H9 (cell line): ENCODE results near the gene CAMTA1. TPM values are rescaled to one million over a fixed set of nuclear protein-coding genes. Genes with fewer than 3 reads are reported as not detected.

Experiments
- DNase-seq: peaks from one replicate; pipeline ENCODE4 v3.0.0-alpha.2; 2017
- H2AFZ ChIP-seq: one replicate; pipeline ENCODE4 v1.6.1; 2013; ENCODE audit warnings: mild to moderate bottlenecking, low read length, control low read depth, moderate library complexity
- H2AK5ac ChIP-seq: 2 replicates; pipeline ENCODE4 v1.6.1; 2013; ENCODE audit warnings: low read length, control low read depth, mixed read lengths; ENCODE audit not compliant: insufficient read length
- H2BK120ac ChIP-seq: one replicate; pipeline ENCODE4 v1.6.1; 2013; ENCODE audit warnings: low read depth, mild to moderate bottlenecking, low read length, control low read depth, inconsistent platforms; ENCODE audit not compliant: poor library complexity, severe bottlenecking
- H2BK12ac ChIP-seq: 2 replicates; pipeline ENCODE4 v1.6.1; 2013; ENCODE audit warnings: low read length, control low read depth, mixed read lengths, low read depth; ENCODE audit not compliant: insufficient read length
- H2BK15ac ChIP-seq: 2 replicates; pipeline ENCODE4 v1.6.1; 2013; ENCODE audit warnings: low read depth, low read length, control low read depth
- H2BK20ac ChIP-seq: one replicate; pipeline ENCODE4 v1.6.1; 2013; ENCODE audit warnings: low read depth, mild to moderate bottlenecking, low read length, control low read depth, inconsistent platforms; ENCODE audit not compliant: poor library complexity, severe bottlenecking
- H2BK5ac ChIP-seq: 2 replicates; pipeline ENCODE4 v1.6.1; 2013; ENCODE audit warnings: low read length, control low read depth, mixed read lengths; ENCODE audit not compliant: insufficient read length
- H3K14ac ChIP-seq: 2 replicates; pipeline ENCODE4 v1.6.1; 2013; ENCODE audit warnings: low read length, control low read depth; ENCODE audit not compliant: insufficient read depth
- H3K18ac ChIP-seq: 2 replicates; pipeline ENCODE4 v1.6.1; 2013; ENCODE audit warnings: low read depth, mild to moderate bottlenecking, mixed read lengths, low read length, control low read depth; ENCODE audit not compliant: insufficient read length
- H3K23ac ChIP-seq: 2 replicates; pipeline ENCODE4 v1.6.1; 2013; ENCODE audit warnings: low read length, control low read depth, mixed read lengths, low read depth; ENCODE audit not compliant: insufficient read length
- H3K23me2 ChIP-seq: 2 replicates; pipeline ENCODE4 v1.6.1; 2013; ENCODE audit warnings: low read depth, mild to moderate bottlenecking, mixed read lengths, low read length, control low read depth; ENCODE audit not compliant: insufficient read length, poor library complexity, severe bottlenecking
- H3K27ac ChIP-seq: 2 replicates; pipeline ENCODE4 v1.5.1; 2013; ENCODE audit warnings: low read length, control low read depth, mixed read lengths, low read depth; ENCODE audit not compliant: insufficient read length
- H3K27me3 ChIP-seq: 2 replicates; pipeline ENCODE4 v1.6.1; 2013; ENCODE audit warnings: low read length, control low read depth, inconsistent platforms; ENCODE audit not compliant: insufficient read depth
- H3K4ac ChIP-seq: 2 replicates; pipeline ENCODE4 v1.6.1; 2013; ENCODE audit warnings: low read depth, mild to moderate bottlenecking, control low read depth, inconsistent platforms, low read length, moderate library complexity
- H3K4me1 ChIP-seq: 2 replicates; pipeline ENCODE4 v1.6.1; 2013; ENCODE audit warnings: low read length, control low read depth, inconsistent platforms; ENCODE audit not compliant: insufficient read depth
- H3K4me2 ChIP-seq: 2 replicates; pipeline ENCODE4 v1.6.1; 2013; ENCODE audit warnings: low read length, control low read depth, mixed read lengths; ENCODE audit not compliant: insufficient read length, insufficient read depth
- H3K56ac ChIP-seq: 2 replicates; pipeline ENCODE4 v1.6.1; 2013; ENCODE audit warnings: low read depth, mild to moderate bottlenecking, mixed read lengths, low read length, control low read depth; ENCODE audit not compliant: insufficient read length
- H3K79me1 ChIP-seq: 2 replicates; pipeline ENCODE4 v1.6.1; 2013; ENCODE audit warnings: low read depth, mild to moderate bottlenecking, moderate library complexity, low read length, control low read depth, inconsistent platforms; ENCODE audit not compliant: insufficient read depth, poor library complexity, severe bottlenecking
- H3K79me2 ChIP-seq: 2 replicates; pipeline ENCODE4 v1.6.1; 2013; ENCODE audit warnings: low read length, control low read depth, inconsistent platforms; ENCODE audit not compliant: insufficient read depth
- H3K9ac ChIP-seq: 2 replicates; pipeline ENCODE4 v1.6.1; 2013; ENCODE audit warnings: low read length, control low read depth, mixed read lengths; ENCODE audit not compliant: insufficient read length; ENCODE audit errors: extremely low read depth
- H3K9me3 ChIP-seq: one replicate; pipeline ENCODE4 v1.6.1; 2013; ENCODE audit warnings: low read depth, low read length, inconsistent platforms; ENCODE audit not compliant: control insufficient read depth
- H3T11ph ChIP-seq: one replicate; pipeline ENCODE4 v1.6.1; 2013; ENCODE audit warnings: mild to moderate bottlenecking, low read length, control low read depth, inconsistent platforms
- H4K20me1 ChIP-seq: one replicate; pipeline ENCODE4 v1.6.1; 2013; ENCODE audit not compliant: control insufficient read depth, insufficient read length, insufficient read depth
- H4K5ac ChIP-seq: 2 replicates; pipeline ENCODE4 v1.6.1; 2013; ENCODE audit warnings: low read depth, mild to moderate bottlenecking, mixed read lengths, low read length, control low read depth; ENCODE audit not compliant: insufficient read length
- H4K8ac ChIP-seq: replicated peaks from 2 replicates; pipeline ENCODE4 v1.6.1; 2013; ENCODE audit warnings: low read length, control low read depth, mixed read lengths, low read depth; ENCODE audit not compliant: insufficient read length
- H4K91ac ChIP-seq: 2 replicates; pipeline ENCODE4 v1.6.1; 2013; ENCODE audit warnings: low read depth, mild to moderate bottlenecking, moderate library complexity, mixed read lengths, low read length, control low read depth; ENCODE audit not compliant: insufficient read length
- H3K27ac Mint-ChIP-seq, 3 experiments: 2 replicates in 2 of 3; 3 replicates in 1 of 3; pipeline ENCODE4 v1.8.0; 2020 to 2021; ENCODE audit warnings: mixed read lengths in 3 of 3, mild to moderate bottlenecking in 1 of 3, moderate library complexity in 1 of 3
- H3K27me3 Mint-ChIP-seq: 2 replicates; pipeline ENCODE4 v1.8.0; 2021; ENCODE audit warnings: low read depth, mild to moderate bottlenecking, moderate library complexity, mixed read lengths
- H3K36me3 Mint-ChIP-seq, 3 experiments: 2 replicates in 2 of 3; 3 replicates in 1 of 3; pipeline ENCODE4 v1.8.0; 2020 to 2021; ENCODE audit warnings: low read depth in 3 of 3, mixed read lengths in 3 of 3; ENCODE audit not compliant: insufficient read depth in 1 of 3
- H3K4me1 Mint-ChIP-seq, 2 experiments: 2 replicates each; pipeline ENCODE4 v1.8.0; 2020; ENCODE audit warnings: mixed read lengths in 2 of 2
- H3K4me3 Mint-ChIP-seq, 2 experiments: 2 replicates in 1 of 2; 3 replicates in 1 of 2; pipeline ENCODE4 v1.8.0; 2020 to 2021; ENCODE audit warnings: mild to moderate bottlenecking in 2 of 2, mixed read lengths in 2 of 2, moderate library complexity in 1 of 2
- H3K9me3 Mint-ChIP-seq, 2 experiments: 2 replicates in 1 of 2; 3 replicates in 1 of 2; pipeline ENCODE4 v1.8.0; 2020; ENCODE audit warnings: mild to moderate bottlenecking in 2 of 2, mixed read lengths in 2 of 2, moderate library complexity in 1 of 2
- CTCF ChIP-seq: fragments of 200-600 bp; sonication (generic); conservative IDR thresholded peaks from 3 replicates; pipeline ENCODE4 v1.8.0; 2021; ENCODE audit warnings: antibody characterized with exemption, mild to moderate bottlenecking
- WGBS: extraction: QIAGEN DNeasy Blood & Tissue Kit; methylation state at CpG from one replicate; pipeline ENCODE4 v1.1.7; 2013; ENCODE audit warnings: missing lambda C conversion rate, low lambda C conversion rate, mixed read lengths; ENCODE audit not compliant: insufficient read length; ENCODE audit errors: extremely low coverage; 5-methylcytosine and 5-hydroxymethylcytosine counted together
- total RNA-seq: library from RNA; stranded (reverse); gene quantifications from 2 replicates; pipeline ENCODE4 v1.2.1, GENCODE V29; 2021

Gene CAMTA1
- total RNA-seq, 1 experiment from 2014 or later: 115 TPM

- no peaks in the 10 kb centered on the region for H4K20me1 ChIP-seq
- no peak overlapping the region for H3K4ac ChIP-seq
- H3K79me2 ChIP-seq: no peaks in the 10 kb centered on the region
- H2BK5ac ChIP-seq: no peak overlapping the region
- Mint-ChIP-seq H3K27me3 (no peaks in the 10 kb centered on the region), H3K36me3 (no peaks in the 10 kb centered on the region), H3K27ac (no peak overlapping the region; a peak in 1 of 7 replicates), H3K4me1 (peaks cover 2 to 6% of the 10 kb centered on the region in 2 experiments), H3K4me3 (no peak overlapping the region), H3K9me3 (no peaks in the 10 kb centered on the region)
- no peak overlapping the region for H3K4me2 ChIP-seq
- DNase-seq: no peak
- no peaks in the 10 kb centered on the region for H3K23me2 ChIP-seq
- no CpG with 5 or more reads among the region's 22 CpGs for WGBS
- H2BK15ac ChIP-seq: no peak overlapping the region
- no peak overlapping the region for H2AK5ac ChIP-seq
- no peak overlapping the region for H4K8ac ChIP-seq
- no peak overlapping the region for H3K14ac ChIP-seq
- H3K9me3 ChIP-seq: no peaks in the 10 kb centered on the region
- H2BK12ac ChIP-seq: no peak overlapping the region
- H4K5ac ChIP-seq: no peak overlapping the region
- TF ChIP-seq CTCF: no peak
- no peak overlapping the region for H3K23ac ChIP-seq
- no peak overlapping the region for H2BK20ac ChIP-seq
- no peaks in the 10 kb centered on the region for H3K79me1 ChIP-seq
- H2BK120ac ChIP-seq: no peak overlapping the region
- no peak overlapping the region for H3K56ac ChIP-seq
- no peak overlapping the region for H4K91ac ChIP-seq
- no peak overlapping the region for H2AFZ ChIP-seq
- no peaks in the 10 kb centered on the region for H3K27me3 ChIP-seq
- no peak overlapping the region for H3K9ac ChIP-seq
- H3K27ac ChIP-seq: no peak overlapping the region
- no peaks in the 10 kb centered on the region; the same call in 1 of the 2 replicates for H3K4me1 ChIP-seq
- H3K18ac ChIP-seq: no peak overlapping the region
- no peak overlapping the region for H3T11ph ChIP-seq
These were observed 715.3 kb downstream of the CAMTA1 start for GRCh38 chr1:7500381-7501083.
